ENCODE measurements around the gene MACROD2. TPM values are rescaled to one million over a fixed set of nuclear protein-coding genes. Genes with fewer than 3 reads are reported as not detected.

The MACROD2 gene
- total and polyA plus RNA-seq, 11 donors = 0.54 to 5.4 (median 2.4) TPM

GRCh38 chr20:14583413-14583812 is 588.1 kb downstream of the MACROD2 start:
- DNase-seq = no peak
- intact Hi-C loops (cut with DNase I) = no loop called here
- WGBS, 4 donors = 85 to 93% (median 89%) methylated on average over 1 of the region's 1 CpG
- H3K36me3 ChIP-seq = no peaks in the 10 kb centered on the region
- peaks cover 0 to 2% (median 0%) of the 10 kb centered on the region in 12 donors for H3K9me3 ChIP-seq
- H3K4me1 ChIP-seq = no peaks in the 10 kb centered on the region
- H3K27ac ChIP-seq = no peak overlapping the region
- no peak for TF ChIP-seq POLR2A (IDR thresholded peaks at IDR 0.05)
- H3K4me3 ChIP-seq = no peak overlapping the region
- H3K27me3 ChIP-seq = no peaks in the 10 kb centered on the region
- ATAC-seq = no peak

GRCh38 chr20:14589383-14589782 is 594.1 kb downstream of the MACROD2 start:
- no peak overlapping the region for H3K27ac ChIP-seq
- WGBS, 4 donors = 69 to 81% (median 74%) methylated on average over 2 of the region's 2 CpGs

GRCh38 chr20:14595051-14595450 is 599.7 kb downstream of the MACROD2 start:
- TF ChIP-seq POLR2A (IDR thresholded peaks at IDR 0.05) = no peak
- TF ChIP-seq CTCF (IDR thresholded peaks at IDR 0.05) = no peak
- no peaks in the 10 kb centered on the region for H3K4me1 ChIP-seq
- peaks cover 0 to 6% (median 0%) of the 10 kb centered on the region in 12 donors for H3K9me3 ChIP-seq
- no peaks in the 10 kb centered on the region for H3K27me3 ChIP-seq
- intact Hi-C loops (cut with DNase I) = no loop called here
- whole genome bisulfite sequencing, 4 donors = 82 to 91% (median 84%) methylated on average over 8 of the region's 8 CpGs
- no peaks in the 10 kb centered on the region for H3K36me3 ChIP-seq
- no peak for DNase-seq
- H3K27ac ChIP-seq = no peak overlapping the region
- no peak for ATAC-seq
- H3K4me3 ChIP-seq = no peak overlapping the region

More at GRCh38 chr20:14589383-14589782, 594.1 kb downstream of the MACROD2 start:
- H3K27me3 ChIP-seq = no peaks in the 10 kb centered on the region
- H3K4me3 ChIP-seq = no peak overlapping the region
- no peak for ATAC-seq
- DNase-seq = no peak
- intact Hi-C loops (cut with DNase I) = no loop called here
- H3K4me1 ChIP-seq = no peaks in the 10 kb centered on the region
- peaks cover 0 to 17% (median 0%) of the 10 kb centered on the region in 12 donors for H3K9me3 ChIP-seq
- H3K36me3 ChIP-seq = no peaks in the 10 kb centered on the region
- no peak for TF ChIP-seq CTCF (IDR thresholded peaks at IDR 0.05)
- TF ChIP-seq POLR2A (IDR thresholded peaks at IDR 0.05) = no peak

- no peak overlapping the region for H3K27ac ChIP-seq
- H3K4me1 ChIP-seq = no peaks in the 10 kb centered on the region
- no peak for ATAC-seq
- no peak for TF ChIP-seq CTCF (IDR thresholded peaks at IDR 0.05)
- no peak for TF ChIP-seq POLR2A (IDR thresholded peaks at IDR 0.05)
- no peaks in the 10 kb centered on the region for H3K36me3 ChIP-seq
- H3K27me3 ChIP-seq = no peaks in the 10 kb centered on the region
- H3K9me3 ChIP-seq = no peaks in the 10 kb centered on the region
- H3K4me3 ChIP-seq = no peak overlapping the region
- no peak for DNase-seq
- intact Hi-C loops (cut with DNase I) = no loop called here
Measured at GRCh38 chr20:14597206-14597715, 601.9 kb downstream of the MACROD2 start.

- ATAC-seq (no peak), DNase-seq (no peak)
- Histone ChIP-seq H3K27me3 (no peaks in the 10 kb centered on the region), H3K36me3 (no peaks in the 10 kb centered on the region), H3K27ac (no peak overlapping the region), H3K4me3 (no peak overlapping the region), H3K4me1 (no peaks in the 10 kb centered on the region), H3K9me3 (no peaks in the 10 kb centered on the region)
- no peak for TF ChIP-seq CTCF (IDR thresholded peaks at IDR 0.05)
- no peak for TF ChIP-seq POLR2A (IDR thresholded peaks at IDR 0.05)
- intact Hi-C loops (cut with DNase I) = no loop called here
- 60 to 76% (median 72%) methylated on average over 3 of the region's 3 CpGs for WGBS, 4 donors
Measured at GRCh38 chr20:14599613-14600012, 604.3 kb downstream of the MACROD2 start.
